Ovary (tissue), 3 donors: Measurements from ENCODE around the gene PCID2.

ENCODE experiments used
- POLR2A ChIP-seq: fragments of 450-650 bp; IDR thresholded peaks from one replicate; pipeline ENCODE4 v1.6.1; 2017; ENCODE audit warnings: antibody characterized with exemption, mild to moderate bottlenecking, moderate library complexity
- TF ChIP-seq, protein P1 (sequence below), 3 donors: fragments of 450-650 bp in 2 of 3; fragments of 200-600 bp in 1 of 3; IDR thresholded peaks; one replicate each; pipeline versions ENCODE4 v1.5.1 to v1.8.0; 2016 to 2022; ENCODE audit warnings: antibody characterized with exemption in 3 of 3, mild to moderate bottlenecking in 1 of 3
- donor health status: DM: no; HTN: no; CAD: no.

DNA sequence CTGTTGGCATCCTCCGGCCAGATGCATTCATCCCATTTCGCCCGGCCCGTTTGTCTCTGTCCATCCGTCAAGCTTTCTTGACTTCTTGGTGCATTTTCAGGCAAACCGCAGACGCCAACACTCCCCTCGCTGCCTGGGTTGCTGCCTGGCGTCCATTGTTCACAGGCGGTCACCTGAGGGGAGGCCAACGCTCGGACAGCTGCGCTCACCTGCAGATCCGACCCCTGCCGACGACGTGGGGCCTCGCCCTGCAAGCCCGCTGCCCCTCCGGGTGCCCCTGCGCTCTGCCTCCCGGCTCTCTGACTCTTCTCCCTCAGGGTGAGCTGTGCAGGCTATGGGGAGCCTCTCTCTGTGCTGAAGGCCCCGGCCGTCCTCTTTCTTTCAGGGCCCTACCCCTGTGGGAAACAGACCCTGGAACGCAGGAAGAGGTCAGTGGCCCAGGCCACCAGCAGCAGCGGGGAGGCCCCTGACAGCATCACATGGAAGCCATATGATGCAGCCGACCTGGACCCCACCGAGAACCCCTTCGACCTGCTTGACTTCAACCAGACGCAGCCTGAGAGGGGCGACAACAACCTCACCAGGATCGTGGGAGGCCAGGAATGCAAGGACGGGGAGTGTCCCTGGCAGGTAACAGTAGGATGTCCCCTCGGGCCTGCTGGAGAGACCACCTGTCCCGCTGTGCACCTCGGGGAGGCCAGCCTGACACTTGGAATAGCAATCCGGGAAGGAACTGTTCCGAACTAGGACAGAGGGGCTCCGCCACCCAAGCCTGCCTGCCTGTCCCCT, 64.8 kb downstream of the PCID2 start:
- no peak for TF ChIP-seq POLR2A
- TF ChIP-seq, protein P1, sequence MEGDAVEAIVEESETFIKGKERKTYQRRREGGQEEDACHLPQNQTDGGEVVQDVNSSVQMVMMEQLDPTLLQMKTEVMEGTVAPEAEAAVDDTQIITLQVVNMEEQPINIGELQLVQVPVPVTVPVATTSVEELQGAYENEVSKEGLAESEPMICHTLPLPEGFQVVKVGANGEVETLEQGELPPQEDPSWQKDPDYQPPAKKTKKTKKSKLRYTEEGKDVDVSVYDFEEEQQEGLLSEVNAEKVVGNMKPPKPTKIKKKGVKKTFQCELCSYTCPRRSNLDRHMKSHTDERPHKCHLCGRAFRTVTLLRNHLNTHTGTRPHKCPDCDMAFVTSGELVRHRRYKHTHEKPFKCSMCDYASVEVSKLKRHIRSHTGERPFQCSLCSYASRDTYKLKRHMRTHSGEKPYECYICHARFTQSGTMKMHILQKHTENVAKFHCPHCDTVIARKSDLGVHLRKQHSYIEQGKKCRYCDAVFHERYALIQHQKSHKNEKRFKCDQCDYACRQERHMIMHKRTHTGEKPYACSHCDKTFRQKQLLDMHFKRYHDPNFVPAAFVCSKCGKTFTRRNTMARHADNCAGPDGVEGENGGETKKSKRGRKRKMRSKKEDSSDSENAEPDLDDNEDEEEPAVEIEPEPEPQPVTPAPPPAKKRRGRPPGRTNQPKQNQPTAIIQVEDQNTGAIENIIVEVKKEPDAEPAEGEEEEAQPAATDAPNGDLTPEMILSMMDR (IDR thresholded peaks at IDR 0.05) = no peak
